Suprapubic skin (tissue), 3 donors: ENCODE data around the gene CCBE1.

Source experiments
- CTCF ChIP-seq, 2 donors: fragments of 200-600 bp in 1 of 2; fragments of 450-650 bp in 1 of 2; sonication (generic) in 1 of 2; IDR thresholded peaks; one replicate each; pipeline ENCODE4 v1.5.1; 2016 to 2019; ENCODE audit warnings: antibody characterized with exemption in 2 of 2, mild to moderate bottlenecking in 1 of 2, moderate library complexity in 1 of 2
- POLR2A ChIP-seq, 2 donors: fragments of 450-650 bp; IDR thresholded peaks; one replicate each; pipeline ENCODE4 v1.6.1; 2017; ENCODE audit warnings: antibody characterized with exemption in 2 of 2, mild to moderate bottlenecking in 2 of 2, moderate library complexity in 2 of 2

DNA sequence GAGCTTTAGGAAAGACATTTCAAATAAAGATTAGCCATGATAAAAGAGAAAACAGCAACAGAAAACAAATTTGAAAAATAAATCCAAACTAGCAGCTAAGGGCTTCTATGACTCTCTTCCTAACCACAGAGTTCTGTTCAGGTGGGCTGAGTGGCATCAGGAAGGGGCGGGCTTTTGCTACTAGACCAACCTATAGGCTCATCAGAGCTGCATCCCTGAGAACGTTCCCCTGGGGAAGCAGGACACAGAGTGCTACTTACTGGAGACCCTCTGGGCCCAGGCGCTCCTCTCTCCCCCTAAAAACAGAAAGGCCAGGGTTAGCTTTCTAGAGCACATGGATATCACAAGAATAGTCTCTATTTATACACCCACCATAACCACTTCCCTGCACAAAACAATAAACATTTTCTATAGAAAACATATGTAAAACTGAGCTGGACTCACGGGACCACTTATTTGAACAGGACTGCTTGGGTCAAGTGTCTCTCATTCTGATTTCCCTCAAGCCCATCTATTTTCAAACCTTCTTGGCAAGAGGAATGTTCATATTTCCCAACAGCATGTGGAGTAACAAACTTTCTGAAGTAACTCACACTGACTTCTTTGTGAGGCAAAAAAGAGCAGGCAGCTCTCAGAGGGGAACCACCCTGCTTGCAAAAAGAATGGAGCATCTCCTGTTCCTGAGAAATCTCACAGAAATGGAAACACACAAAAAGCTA, 259.2 kb downstream of the CCBE1 start:
- TF ChIP-seq POLR2A (IDR thresholded peaks at IDR 0.05) = no peak
- TF ChIP-seq CTCF (IDR thresholded peaks at IDR 0.05) = no peak
